Adrenal gland (tissue), 5 donors: Measurements from ENCODE around the gene GPR45.

Experiments
- CTCF ChIP-seq, 6 experiments: fragments of 450-650 bp in 4 of 6; fragments of 200-600 bp in 2 of 6; sonication (generic) in 1 of 6; IDR thresholded peaks; 1 replicate in 5 of 6; 2 replicates in 1 of 6; pipeline versions ENCODE4 v1.5.1 to v1.8.0; 2016 to 2021; ENCODE audit warnings: antibody characterized with exemption in 6 of 6, mild to moderate bottlenecking in 2 of 6, moderate library complexity in 1 of 6
- POLR2A ChIP-seq, 2 donors: fragments of 450-650 bp; IDR thresholded peaks; one replicate each; pipeline ENCODE4 v1.6.1; 2017; ENCODE audit warnings: antibody characterized with exemption in 2 of 2, mild to moderate bottlenecking in 2 of 2, moderate library complexity in 1 of 2
- donor health status: DM: no; HTN: no; CAD: no.

- no peak for TF ChIP-seq CTCF (IDR thresholded peaks at IDR 0.05)
- no peak for TF ChIP-seq POLR2A (IDR thresholded peaks at IDR 0.05)
Observed at GRCh38 chr2:105271393-105272045, 30.0 kb downstream of the GPR45 start.
